Tibial artery (tissue), 4 donors: ENCODE measurements around the gene MYOG.

Experiments used
- DNase-seq, 2 donors: peaks; one replicate each; pipeline ENCODE4 v3.0.0-alpha.2; 2019
- H3K27ac ChIP-seq, 2 donors: fragments of 200-600 bp; sonication (generic) in 1 of 2; 1 replicate in 1 of 2; 2 replicates in 1 of 2; pipeline ENCODE4 v1.5.1; 2018 to 2019; ENCODE audit warnings: mild to moderate bottlenecking in 1 of 2
- H3K27me3 ChIP-seq, 2 donors: fragments of 200-600 bp; sonication (generic) in 1 of 2; one replicate each; pipeline versions ENCODE4 v1.5.1 to v1.6.0; 2016 to 2019
- H3K36me3 ChIP-seq, 3 donors: fragments of 200-600 bp; sonication (generic) in 2 of 3; one replicate each; pipeline ENCODE4 v1.5.1; 2016 to 2019; ENCODE audit warnings: mild to moderate bottlenecking in 2 of 3
- H3K4me1 ChIP-seq, 4 donors: fragments of 200-600 bp; sonication (generic) in 2 of 4; 1 replicate in 3 of 4; 2 replicates in 1 of 4; pipeline ENCODE4 v1.5.1; 2016 to 2019
- H3K4me3 ChIP-seq, 2 donors: fragments of 200-600 bp; sonication (generic) in 1 of 2; 1 replicate in 1 of 2; 2 replicates in 1 of 2; pipeline ENCODE4 v1.5.1; 2018 to 2019; ENCODE audit warnings: mild to moderate bottlenecking in 2 of 2
- H3K9me3 ChIP-seq, 3 donors: fragments of 200-600 bp; sonication (generic) in 1 of 3; one replicate each; pipeline ENCODE4 v1.5.1; 2016 to 2019
- intact Hi-C: fragments of 100-400 bp; cut with DNase I; formaldehyde crosslinking; loops from one replicate; pipeline ENCODE4 v1.15.0; 2023; ENCODE audit warnings: low total_unique reads
- TF ChIP-seq, protein P1 (sequence below), 2 experiments: fragments of 200-600 bp in 1 of 2; fragments of 450-650 bp in 1 of 2; IDR thresholded peaks; one replicate each; pipeline ENCODE4 v1.5.1; 2017 to 2019; ENCODE audit warnings: antibody characterized with exemption in 2 of 2, mild to moderate bottlenecking in 1 of 2, moderate library complexity in 1 of 2

MYOG gene

DNA sequence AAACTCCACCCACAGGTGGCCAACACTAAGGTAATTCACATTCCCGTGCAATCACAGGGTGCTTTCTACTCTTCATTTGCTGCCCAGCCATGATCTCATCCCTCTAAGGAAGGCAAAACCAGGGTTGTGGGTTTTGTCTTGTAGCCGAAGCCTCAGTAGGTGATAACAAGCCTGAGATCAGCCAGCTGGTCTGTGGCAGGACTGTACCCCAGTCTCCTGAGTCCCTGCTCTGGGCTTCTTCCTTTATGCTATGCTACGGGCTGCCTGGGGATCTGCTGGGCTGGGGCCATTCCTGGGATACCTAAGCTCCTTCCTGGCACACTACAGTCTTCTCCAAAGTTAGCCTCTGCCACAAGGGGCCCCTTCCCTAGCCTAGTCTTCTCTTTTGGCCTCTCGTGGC is 49.7 kb downstream of the MYOG start:
- Histone ChIP-seq H3K27ac (no peak overlapping the region), H3K4me3 (no peak overlapping the region), H3K36me3 (no peaks in the 10 kb centered on the region), H3K27me3 (no peaks in the 10 kb centered on the region), H3K9me3 (no peaks in the 10 kb centered on the region), H3K4me1 (peaks cover 0 to 26% (median 17%) of the 10 kb centered on the region in 4 donors)
- no peak for DNase-seq
- intact Hi-C loops = loop anchor here (5.0 kb wide), 1 partner anchor 291 kb away; no protein-coding TSS in a partner anchor
- TF ChIP-seq, protein P1, sequence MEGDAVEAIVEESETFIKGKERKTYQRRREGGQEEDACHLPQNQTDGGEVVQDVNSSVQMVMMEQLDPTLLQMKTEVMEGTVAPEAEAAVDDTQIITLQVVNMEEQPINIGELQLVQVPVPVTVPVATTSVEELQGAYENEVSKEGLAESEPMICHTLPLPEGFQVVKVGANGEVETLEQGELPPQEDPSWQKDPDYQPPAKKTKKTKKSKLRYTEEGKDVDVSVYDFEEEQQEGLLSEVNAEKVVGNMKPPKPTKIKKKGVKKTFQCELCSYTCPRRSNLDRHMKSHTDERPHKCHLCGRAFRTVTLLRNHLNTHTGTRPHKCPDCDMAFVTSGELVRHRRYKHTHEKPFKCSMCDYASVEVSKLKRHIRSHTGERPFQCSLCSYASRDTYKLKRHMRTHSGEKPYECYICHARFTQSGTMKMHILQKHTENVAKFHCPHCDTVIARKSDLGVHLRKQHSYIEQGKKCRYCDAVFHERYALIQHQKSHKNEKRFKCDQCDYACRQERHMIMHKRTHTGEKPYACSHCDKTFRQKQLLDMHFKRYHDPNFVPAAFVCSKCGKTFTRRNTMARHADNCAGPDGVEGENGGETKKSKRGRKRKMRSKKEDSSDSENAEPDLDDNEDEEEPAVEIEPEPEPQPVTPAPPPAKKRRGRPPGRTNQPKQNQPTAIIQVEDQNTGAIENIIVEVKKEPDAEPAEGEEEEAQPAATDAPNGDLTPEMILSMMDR (IDR thresholded peaks at IDR 0.05) = no peak

DNA sequence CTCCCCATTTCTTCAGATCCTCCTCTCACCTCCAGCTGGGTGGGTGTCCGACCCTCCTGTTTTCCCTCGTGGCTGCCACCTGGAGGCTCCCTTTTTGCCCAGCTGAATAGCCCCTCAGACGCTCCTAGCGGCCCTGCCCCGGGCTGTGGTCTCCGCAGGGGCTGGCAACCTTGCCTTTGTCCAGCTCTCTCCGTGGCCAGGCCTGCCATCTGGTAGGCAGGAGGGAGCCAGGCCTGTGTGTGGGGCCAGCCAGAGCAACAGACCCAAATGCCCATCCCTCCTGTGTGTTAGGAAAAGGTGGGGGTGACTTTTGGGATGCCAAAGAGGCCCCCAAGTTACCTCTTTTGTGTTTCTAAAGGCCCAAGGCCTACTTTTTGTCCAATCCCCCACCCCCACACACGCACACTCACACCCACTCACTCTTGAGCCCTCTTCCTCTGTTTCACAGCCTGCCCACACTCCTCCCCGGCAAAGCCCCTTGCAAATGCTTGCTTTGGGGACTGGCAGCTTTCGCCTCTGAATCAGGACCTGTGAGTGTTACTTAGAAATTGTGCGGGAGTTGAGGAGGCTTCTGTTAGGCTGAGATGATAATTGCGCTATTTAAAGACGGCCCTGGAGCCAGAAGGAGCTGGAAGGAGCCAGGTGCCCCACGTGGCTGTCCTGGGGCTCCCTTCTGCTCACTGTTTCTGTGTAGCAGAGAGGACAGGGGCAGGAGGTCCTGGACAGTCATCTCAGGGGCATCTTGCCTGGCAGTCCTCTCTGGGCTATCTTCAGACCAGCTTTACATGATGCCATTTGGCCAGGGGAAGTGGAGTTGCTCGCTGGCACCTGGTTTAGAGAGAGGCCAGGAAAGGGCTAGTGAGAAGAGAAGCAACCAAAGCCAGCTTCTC is 50.5 kb downstream of the MYOG start:
- intact Hi-C loops = loop anchor here (5.0 kb wide), 1 partner anchor 292 kb away; no protein-coding TSS in a partner anchor
- Histone ChIP-seq H3K36me3 (no peaks in the 10 kb centered on the region), H3K4me1 (peaks cover 0 to 26% (median 17%) of the 10 kb centered on the region in 4 donors), H3K4me3 (no peak overlapping the region), H3K27ac (no peak overlapping the region), H3K9me3 (no peaks in the 10 kb centered on the region), H3K27me3 (no peaks in the 10 kb centered on the region)
- TF ChIP-seq, protein P1 (IDR thresholded peaks at IDR 0.05) = no peak
- no peak for DNase-seq

DNA sequence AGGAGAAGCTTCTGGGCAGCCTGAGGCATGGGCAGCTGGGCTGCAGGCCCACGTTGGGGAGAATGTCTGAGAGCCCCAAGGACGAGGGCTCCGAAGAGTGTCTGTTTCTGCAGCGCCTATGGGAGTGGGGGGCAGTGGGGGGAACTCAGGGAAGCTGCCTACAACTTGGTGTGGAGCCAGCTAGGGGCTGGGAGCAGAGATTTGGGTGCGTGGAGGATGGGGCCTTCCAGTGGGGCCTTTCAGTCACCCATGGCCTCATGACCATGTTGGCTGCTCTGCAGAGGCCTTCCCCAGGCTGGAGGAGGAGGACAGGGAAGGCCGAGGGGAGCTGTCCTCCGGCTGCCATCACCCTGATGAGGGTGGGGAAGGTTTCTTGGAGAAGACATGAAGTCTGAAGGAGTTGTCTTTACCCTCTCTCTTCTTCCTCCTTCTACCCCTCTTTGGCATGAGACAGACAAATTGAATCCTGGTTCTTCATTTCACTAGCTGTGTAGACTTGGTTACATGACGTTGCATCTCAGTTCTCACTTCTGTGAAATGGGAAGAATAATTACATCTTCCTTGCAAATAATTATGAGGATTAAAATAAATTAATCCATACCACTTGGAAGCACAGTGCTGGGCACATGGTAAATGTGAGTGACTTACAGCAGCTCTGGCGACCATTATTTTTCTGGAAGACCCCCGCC is 51.2 kb downstream of the MYOG start:
- intact Hi-C loops = loop anchor here (5.0 kb wide), 1 partner anchor 293 kb away; no protein-coding TSS in a partner anchor
- H3K9me3 ChIP-seq = no peaks in the 10 kb centered on the region
- no peaks in the 10 kb centered on the region for H3K27me3 ChIP-seq
- H3K4me1 ChIP-seq = peaks cover 0 to 31% (median 17%) of the 10 kb centered on the region in 4 donors
- H3K4me3 ChIP-seq = no peak overlapping the region
- TF ChIP-seq, protein P1 (IDR thresholded peaks at IDR 0.05) = no peak
- no peaks in the 10 kb centered on the region for H3K36me3 ChIP-seq
- peak in 1 of 2 donors; percentile 51 for DNase-seq
- no peak overlapping the region for H3K27ac ChIP-seq

DNA sequence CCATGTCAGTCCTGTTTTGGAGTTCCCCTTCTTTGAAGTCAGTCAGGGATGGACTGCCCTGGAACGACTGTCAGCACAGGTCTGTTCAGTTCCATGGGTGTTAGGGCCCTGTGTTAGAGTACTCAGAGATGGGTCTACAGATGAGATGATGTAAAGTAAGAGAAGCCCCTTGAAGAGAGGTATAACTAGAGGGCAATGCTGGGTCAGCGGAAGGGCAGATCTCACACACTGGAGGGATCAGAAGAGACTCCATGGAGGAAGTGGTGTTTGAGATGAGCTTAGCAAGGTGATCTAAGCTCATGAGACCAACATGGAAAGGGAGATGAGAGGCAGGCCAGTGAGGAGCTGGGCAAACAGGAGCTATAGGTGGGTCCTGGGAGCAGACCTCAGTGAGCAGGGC is 51.9 kb downstream of the MYOG start:
- Histone ChIP-seq H3K27ac (no peak overlapping the region), H3K4me1 (peaks cover 0 to 31% (median 21%) of the 10 kb centered on the region in 4 donors), H3K4me3 (no peak overlapping the region), H3K9me3 (no peaks in the 10 kb centered on the region), H3K27me3 (no peaks in the 10 kb centered on the region), H3K36me3 (no peaks in the 10 kb centered on the region)
- DNase-seq = no peak
- intact Hi-C loops = no loop called here
- TF ChIP-seq, protein P1 (IDR thresholded peaks at IDR 0.05) = no peak

DNA sequence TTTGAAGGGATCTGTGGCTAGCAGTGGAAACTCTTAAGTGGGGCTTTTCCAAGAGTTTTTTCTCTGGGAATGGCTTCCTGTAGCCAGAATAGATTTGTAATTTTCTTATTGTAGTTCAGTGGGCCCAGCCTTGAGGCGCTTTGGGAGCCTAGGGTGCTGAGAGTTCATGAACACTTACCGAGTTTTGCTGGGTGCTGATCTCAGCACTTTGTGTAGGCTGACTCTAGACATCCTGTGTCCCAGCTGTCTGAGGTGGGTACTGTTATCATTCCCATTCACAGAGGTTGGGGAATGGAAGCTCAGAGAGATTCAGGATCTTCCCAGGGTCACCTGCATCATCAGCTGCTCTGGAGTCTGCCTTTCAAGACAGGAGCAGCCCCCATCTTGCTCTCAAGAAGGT is 52.5 kb downstream of the MYOG start:
- no peaks in the 10 kb centered on the region for H3K36me3 ChIP-seq
- no peak overlapping the region for H3K27ac ChIP-seq
- peaks cover 0 to 31% (median 20%) of the 10 kb centered on the region in 4 donors for H3K4me1 ChIP-seq
- intact Hi-C loops = no loop called here
- no peak overlapping the region for H3K4me3 ChIP-seq
- H3K9me3 ChIP-seq = no peaks in the 10 kb centered on the region
- TF ChIP-seq, protein P1 (IDR thresholded peaks at IDR 0.05) = no peak
- no peaks in the 10 kb centered on the region for H3K27me3 ChIP-seq
- DNase-seq = no peak
